Calu3 (cell line): Measurements from ENCODE around the gene ZFPM1. TPM values are rescaled to one million over a fixed set of nuclear protein-coding genes. Genes with fewer than 3 reads are reported as not detected.

Experiments used
- BruUV-seq: library from RNA; stranded (reverse); fragments of 400-500 nt; replicated peaks from 2 replicates; lab custom pipeline; 2021; lab: Mats Ljungman, UMichigan
- CTCF ChIA-PET: fragments of 300-600 bp; sonication (Branson Sonifier 250); formaldehyde crosslinking; loops from one replicate; lab custom pipeline; 2022; ENCODE audit warnings: antibody characterized with exemption; lab: Charles Lee
- DNase-seq: peaks from one replicate; pipeline ENCODE4 v3.0.0; 2022
- H3K27ac Mint-ChIP-seq: one replicate; pipeline ENCODE4 v1.8.0; 2022; ENCODE audit warnings: mixed read lengths; ENCODE audit not compliant: unreplicated experiment
- H3K27me3 Mint-ChIP-seq: one replicate; pipeline ENCODE4 v1.8.0; 2022; ENCODE audit warnings: mixed read lengths; ENCODE audit not compliant: unreplicated experiment
- H3K36me3 Mint-ChIP-seq: one replicate; pipeline ENCODE4 v1.8.0; 2022; ENCODE audit warnings: mild to moderate bottlenecking, moderate library complexity, mixed read lengths; ENCODE audit not compliant: insufficient read depth, unreplicated experiment
- H3K4me1 Mint-ChIP-seq: one replicate; pipeline ENCODE4 v1.8.0; 2022; ENCODE audit warnings: mild to moderate bottlenecking, low read depth, mixed read lengths; ENCODE audit not compliant: unreplicated experiment
- H3K4me3 Mint-ChIP-seq: one replicate; pipeline ENCODE4 v1.8.0; 2022; ENCODE audit warnings: mild to moderate bottlenecking, low read depth, moderate library complexity, mixed read lengths; ENCODE audit not compliant: unreplicated experiment
- H3K9me3 Mint-ChIP-seq: one replicate; pipeline ENCODE4 v1.8.0; 2022; ENCODE audit warnings: low read depth, mixed read lengths; ENCODE audit not compliant: unreplicated experiment
- intact Hi-C: fragments of 100-400 bp; cut with micrococcal nuclease; formaldehyde crosslinking; loops from one replicate; pipeline ENCODE4 v1.10.0; 2022; ENCODE audit not compliant: unreplicated experiment
- total RNA-seq: library from RNA; stranded (reverse); gene quantifications from 2 replicates; pipeline ENCODE4 v1.2.3, GENCODE V29; 2022
- TF ChIP-seq, protein P1 (sequence below): fragments of 200-600 bp; IDR thresholded peaks from one replicate; pipeline ENCODE4 v1.8.0; 2022; ENCODE audit warnings: antibody characterized with exemption; ENCODE audit not compliant: unreplicated experiment

ZFPM1 gene
- total RNA-seq, 1 experiment from 2014 or later: 3.1 TPM

- intact Hi-C loops: no loop called here
- TF ChIP-seq, protein P1, sequence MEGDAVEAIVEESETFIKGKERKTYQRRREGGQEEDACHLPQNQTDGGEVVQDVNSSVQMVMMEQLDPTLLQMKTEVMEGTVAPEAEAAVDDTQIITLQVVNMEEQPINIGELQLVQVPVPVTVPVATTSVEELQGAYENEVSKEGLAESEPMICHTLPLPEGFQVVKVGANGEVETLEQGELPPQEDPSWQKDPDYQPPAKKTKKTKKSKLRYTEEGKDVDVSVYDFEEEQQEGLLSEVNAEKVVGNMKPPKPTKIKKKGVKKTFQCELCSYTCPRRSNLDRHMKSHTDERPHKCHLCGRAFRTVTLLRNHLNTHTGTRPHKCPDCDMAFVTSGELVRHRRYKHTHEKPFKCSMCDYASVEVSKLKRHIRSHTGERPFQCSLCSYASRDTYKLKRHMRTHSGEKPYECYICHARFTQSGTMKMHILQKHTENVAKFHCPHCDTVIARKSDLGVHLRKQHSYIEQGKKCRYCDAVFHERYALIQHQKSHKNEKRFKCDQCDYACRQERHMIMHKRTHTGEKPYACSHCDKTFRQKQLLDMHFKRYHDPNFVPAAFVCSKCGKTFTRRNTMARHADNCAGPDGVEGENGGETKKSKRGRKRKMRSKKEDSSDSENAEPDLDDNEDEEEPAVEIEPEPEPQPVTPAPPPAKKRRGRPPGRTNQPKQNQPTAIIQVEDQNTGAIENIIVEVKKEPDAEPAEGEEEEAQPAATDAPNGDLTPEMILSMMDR: no peak
- no peak overlapping the region for H3K4me3 Mint-ChIP-seq
- CTCF ChIA-PET: no interaction called here
- no TSS peak for BruUV-seq
- no peaks in the 10 kb centered on the region for H3K9me3 Mint-ChIP-seq
- peaks cover under 1% of the 10 kb centered on the region for H3K36me3 Mint-ChIP-seq
- H3K27ac Mint-ChIP-seq: no peak overlapping the region
- H3K4me1 Mint-ChIP-seq: peaks cover 7% of the 10 kb centered on the region
- DNase-seq: no peak
- H3K27me3 Mint-ChIP-seq: peaks cover 86% of the 10 kb centered on the region
These were observed 6.3 kb upstream of the ZFPM1 start for GRCh38 chr16:88446736-88447135.

DNA sequence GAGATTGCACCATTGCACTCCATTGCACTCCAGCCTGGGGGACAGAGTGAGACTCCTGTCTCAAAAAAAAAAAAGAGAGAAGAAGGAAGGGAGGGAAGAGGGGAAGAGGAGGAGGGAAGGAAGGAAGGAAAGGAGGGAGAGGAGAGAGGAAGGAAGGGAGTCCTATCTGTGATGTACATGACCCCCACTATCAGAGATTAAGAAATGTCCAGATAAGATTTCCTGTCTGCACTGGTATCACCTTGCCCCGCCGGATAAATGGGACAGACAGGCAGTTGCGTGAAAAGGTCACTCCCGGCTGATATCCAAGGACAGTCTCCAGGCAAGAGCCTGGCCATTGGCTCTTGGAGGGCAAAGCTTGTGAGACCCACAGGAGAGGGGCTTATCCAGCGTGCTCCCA lies 5.2 kb upstream of the ZFPM1 start:
- H3K27me3 Mint-ChIP-seq: peaks cover 89% of the 10 kb centered on the region
- no peak for DNase-seq
- BruUV-seq: no TSS peak
- no peak overlapping the region for H3K4me3 Mint-ChIP-seq
- H3K4me1 Mint-ChIP-seq: peaks cover 7% of the 10 kb centered on the region
- CTCF ChIA-PET: interaction anchor here (0.6 kb wide), 1 partner anchor 65 kb away, joined by 3 read pairs; the partner anchor contains the start of gene ZNF469
- TF ChIP-seq, protein P1: no peak
- H3K9me3 Mint-ChIP-seq: no peaks in the 10 kb centered on the region
- no peak overlapping the region for H3K27ac Mint-ChIP-seq
- H3K36me3 Mint-ChIP-seq: peaks cover 12% of the 10 kb centered on the region
- intact Hi-C loops: no loop called here

DNA sequence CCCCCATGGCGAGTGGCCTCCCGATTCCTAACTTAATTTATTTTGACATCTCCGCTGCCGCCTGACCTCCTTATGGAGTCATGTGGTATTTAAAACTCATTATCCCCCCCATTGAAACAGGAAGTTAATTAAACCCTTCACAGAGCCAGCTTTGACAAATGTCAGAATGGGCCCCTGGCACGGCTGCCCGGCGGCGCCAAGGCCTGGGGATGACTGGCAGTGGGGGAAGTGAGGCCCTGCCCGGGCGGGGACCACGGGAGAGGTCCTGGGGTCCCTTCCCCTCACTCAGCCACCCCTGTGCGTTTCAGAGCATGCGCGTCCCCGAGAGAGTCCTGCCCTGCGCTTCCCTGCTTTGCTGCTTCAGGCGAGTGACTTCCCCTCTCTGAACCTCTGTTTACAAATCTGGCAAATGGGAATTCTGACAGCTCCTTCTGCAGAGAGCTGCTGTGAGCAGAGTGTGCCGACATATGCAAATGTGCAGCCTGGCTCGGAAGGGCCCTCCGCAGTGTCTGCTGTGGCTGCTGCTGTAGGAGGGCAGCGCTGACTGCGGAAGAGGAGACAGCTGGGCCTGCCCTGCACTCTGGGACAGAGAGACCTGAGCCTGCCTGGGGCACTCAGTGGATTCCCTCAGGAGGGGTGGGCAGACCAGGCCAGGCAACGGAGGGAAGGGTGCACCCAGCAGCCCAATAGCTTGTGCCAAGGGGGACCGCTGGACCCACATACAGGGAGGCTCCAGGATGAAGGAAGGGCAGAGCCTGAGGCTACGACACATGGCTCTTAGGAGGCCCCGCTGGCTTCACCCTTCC lies 4.4 kb upstream of the ZFPM1 start:
- CTCF ChIA-PET: no interaction called here
- Mint-ChIP-seq H3K27me3 (peaks cover 83% of the 10 kb centered on the region), H3K36me3 (peaks cover 15% of the 10 kb centered on the region), H3K9me3 (no peaks in the 10 kb centered on the region), H3K4me1 (no peaks in the 10 kb centered on the region), H3K4me3 (no peak overlapping the region), H3K27ac (no peak overlapping the region)
- no TSS peak for BruUV-seq
- TF ChIP-seq, protein P1: no peak
- intact Hi-C loops: no loop called here
- DNase-seq: no peak

GRCh38 chr16:88449267-88449561 lies 3.9 kb upstream of the ZFPM1 start:
- CTCF ChIA-PET: no interaction called here
- peaks cover 81% of the 10 kb centered on the region for H3K27me3 Mint-ChIP-seq
- H3K4me3 Mint-ChIP-seq: no peak overlapping the region
- TF ChIP-seq, protein P1: no peak
- H3K27ac Mint-ChIP-seq: no peak overlapping the region
- no TSS peak for BruUV-seq
- H3K9me3 Mint-ChIP-seq: no peaks in the 10 kb centered on the region
- intact Hi-C loops: no loop called here
- H3K4me1 Mint-ChIP-seq: no peaks in the 10 kb centered on the region
- peaks cover 15% of the 10 kb centered on the region for H3K36me3 Mint-ChIP-seq
- DNase-seq: no peak
